ENCODE measurements around the gene IPO7.
"Not testable (repeated sequence)": the region's sequence is repeated elsewhere in the genome, so short reads cannot be mapped to it uniquely, and the experiment has no call there.

IPO7 gene

GRCh38 chr11:9379041-9379440 lies 5.4 kb upstream of the IPO7 start:
- no peaks in the 10 kb centered on the region; the same call in 1 of the 2 replicates for H3K4me1 ChIP-seq
- no peaks in the 10 kb centered on the region for H3K27me3 ChIP-seq (ENCODE audit: low read depth)
- H3K36me3 ChIP-seq (replicated peaks), result no peaks in the 10 kb centered on the region
- no peaks in the 10 kb centered on the region for H3K9me3 ChIP-seq
- H3K4me3 ChIP-seq, result no peak overlapping the region
- in situ Hi-C loops (cut with MboI; ENCODE audit: low sequenced_read_pairs), result no loop called here
- no peak for DNase-seq (ENCODE audit: low spot score in 2 of 2)

GRCh38 chr11:9380773-9381172 lies 3.7 kb upstream of the IPO7 start:
- no peak for DNase-seq (ENCODE audit: low spot score in 2 of 2)
- in situ Hi-C loops (cut with MboI; ENCODE audit: low sequenced_read_pairs), result no loop called here
- no peak overlapping the region for H3K4me3 ChIP-seq
- H3K9me3 ChIP-seq, result no peaks in the 10 kb centered on the region
- H3K4me1 ChIP-seq, result peaks cover 2% of the 10 kb centered on the region; the same call in 1 of the 2 replicates
- H3K36me3 ChIP-seq (replicated peaks), result peaks cover 3% of the 10 kb centered on the region; the same call in 1 of the 2 replicates
- no peaks in the 10 kb centered on the region for H3K27me3 ChIP-seq (ENCODE audit: low read depth)

- H3K4me3 ChIP-seq, result peak overlapping the region; percentile 90
- DNase-seq (ENCODE audit: low spot score in 2 of 2), result peak in 1 of 2 experiments; percentile 53
- no peaks in the 10 kb centered on the region for H3K9me3 ChIP-seq
- H3K4me1 ChIP-seq, result peaks cover 16% of the 10 kb centered on the region
- in situ Hi-C loops (cut with MboI; ENCODE audit: low sequenced_read_pairs), result loop anchor here (5.0 kb wide), 1 partner anchor 73 kb away; the partner anchor contains the start of gene TMEM41B
- H3K36me3 ChIP-seq (replicated peaks), result peaks cover 31% of the 10 kb centered on the region
- no peaks in the 10 kb centered on the region for H3K27me3 ChIP-seq (ENCODE audit: low read depth)
These were observed 961 bp downstream of the IPO7 start for GRCh38 chr11:9385327-9385899.

DNA sequence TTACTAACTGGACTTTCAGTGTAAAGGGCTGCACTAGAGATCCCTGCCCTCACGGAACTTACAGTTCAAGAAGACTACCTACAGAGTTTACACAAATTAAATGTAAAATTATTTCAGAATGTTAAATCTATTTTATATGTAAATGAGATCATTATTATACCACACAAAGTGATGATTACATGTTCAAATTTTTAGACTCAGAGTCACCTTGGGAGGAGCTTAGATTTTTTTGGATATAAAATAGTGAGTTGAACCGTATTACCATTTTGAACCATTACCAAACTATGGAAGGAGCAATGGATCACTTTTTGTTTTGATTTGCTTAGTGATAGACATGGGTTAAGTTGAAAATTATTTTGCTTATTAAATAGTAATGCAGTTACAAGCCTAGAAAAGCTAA lies 1.6 kb downstream of the IPO7 start:
- peaks cover 32% of the 10 kb centered on the region for H3K36me3 ChIP-seq (replicated peaks)
- DNase-seq (ENCODE audit: low spot score in 2 of 2), result no peak
- peak overlapping the region; percentile 90 for H3K4me3 ChIP-seq
- H3K9me3 ChIP-seq, result no peaks in the 10 kb centered on the region
- H3K27me3 ChIP-seq (ENCODE audit: low read depth), result no peaks in the 10 kb centered on the region
- in situ Hi-C loops (cut with MboI; ENCODE audit: low sequenced_read_pairs), result loop anchor here (5.0 kb wide), 1 partner anchor 74 kb away; the partner anchor contains the start of gene TMEM41B
- H3K4me1 ChIP-seq, result peaks cover 16% of the 10 kb centered on the region

GRCh38 chr11:9386901-9387300 lies 2.4 kb downstream of the IPO7 start:
- in situ Hi-C loops (cut with MboI; ENCODE audit: low sequenced_read_pairs), result loop anchor here (5.0 kb wide), 1 partner anchor 75 kb away; the partner anchor contains the start of gene TMEM41B
- DNase-seq (ENCODE audit: low spot score in 2 of 2), result no peak
- peaks cover 39% of the 10 kb centered on the region for H3K36me3 ChIP-seq (replicated peaks)
- H3K27me3 ChIP-seq (ENCODE audit: low read depth), result no peaks in the 10 kb centered on the region
- H3K4me1 ChIP-seq, result peaks cover 16% of the 10 kb centered on the region
- peak overlapping the region; percentile 90 for H3K4me3 ChIP-seq
- no peaks in the 10 kb centered on the region for H3K9me3 ChIP-seq

DNA sequence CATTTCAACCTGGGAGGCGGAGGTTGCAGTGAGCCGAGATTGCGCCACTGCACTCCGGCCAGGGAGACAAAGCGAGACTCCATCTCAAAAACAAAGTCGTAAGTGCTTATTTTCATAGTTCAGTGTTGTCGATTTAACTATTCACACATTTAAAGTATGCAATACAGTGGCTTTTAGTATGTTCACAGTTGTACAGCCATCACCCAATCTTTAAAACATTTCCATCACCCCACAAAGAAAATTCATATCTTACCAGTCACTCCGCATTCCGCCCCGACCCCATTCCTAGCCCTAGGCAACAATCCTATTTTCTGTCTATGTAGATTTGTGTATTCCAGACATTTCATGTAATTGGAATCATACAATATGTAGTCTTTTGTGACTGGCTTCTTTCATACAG lies 11.9 kb downstream of the IPO7 start:
- H3K36me3 ChIP-seq (replicated peaks), result peaks cover 35% of the 10 kb centered on the region
- no peak overlapping the region for H3K4me3 ChIP-seq

GRCh38 chr11:9396752-9397151 lies 12.3 kb downstream of the IPO7 start:
- in situ Hi-C loops (cut with MboI; ENCODE audit: low sequenced_read_pairs), result no loop called here
- peaks cover 12% of the 10 kb centered on the region; the same call in 1 of the 2 replicates for H3K4me1 ChIP-seq
- H3K4me3 ChIP-seq, result no peak overlapping the region
- DNase-seq (ENCODE audit: low spot score in 2 of 2), result no peak
- H3K36me3 ChIP-seq (replicated peaks), result peaks cover 30% of the 10 kb centered on the region
- H3K27me3 ChIP-seq (ENCODE audit: low read depth), result no peaks in the 10 kb centered on the region
- no peaks in the 10 kb centered on the region for H3K9me3 ChIP-seq

More for the DNA sequence above, 11.9 kb downstream of the IPO7 start:
- in situ Hi-C loops (cut with MboI; ENCODE audit: low sequenced_read_pairs), result no loop called here
- Histone ChIP-seq H3K27me3 (ENCODE audit: low read depth) (no peaks in the 10 kb centered on the region), H3K4me1 (peaks cover 12% of the 10 kb centered on the region; the same call in 1 of the 2 replicates), H3K9me3 (no peaks in the 10 kb centered on the region)
- DNase-seq (ENCODE audit: low spot score in 2 of 2), result no peak

DNA sequence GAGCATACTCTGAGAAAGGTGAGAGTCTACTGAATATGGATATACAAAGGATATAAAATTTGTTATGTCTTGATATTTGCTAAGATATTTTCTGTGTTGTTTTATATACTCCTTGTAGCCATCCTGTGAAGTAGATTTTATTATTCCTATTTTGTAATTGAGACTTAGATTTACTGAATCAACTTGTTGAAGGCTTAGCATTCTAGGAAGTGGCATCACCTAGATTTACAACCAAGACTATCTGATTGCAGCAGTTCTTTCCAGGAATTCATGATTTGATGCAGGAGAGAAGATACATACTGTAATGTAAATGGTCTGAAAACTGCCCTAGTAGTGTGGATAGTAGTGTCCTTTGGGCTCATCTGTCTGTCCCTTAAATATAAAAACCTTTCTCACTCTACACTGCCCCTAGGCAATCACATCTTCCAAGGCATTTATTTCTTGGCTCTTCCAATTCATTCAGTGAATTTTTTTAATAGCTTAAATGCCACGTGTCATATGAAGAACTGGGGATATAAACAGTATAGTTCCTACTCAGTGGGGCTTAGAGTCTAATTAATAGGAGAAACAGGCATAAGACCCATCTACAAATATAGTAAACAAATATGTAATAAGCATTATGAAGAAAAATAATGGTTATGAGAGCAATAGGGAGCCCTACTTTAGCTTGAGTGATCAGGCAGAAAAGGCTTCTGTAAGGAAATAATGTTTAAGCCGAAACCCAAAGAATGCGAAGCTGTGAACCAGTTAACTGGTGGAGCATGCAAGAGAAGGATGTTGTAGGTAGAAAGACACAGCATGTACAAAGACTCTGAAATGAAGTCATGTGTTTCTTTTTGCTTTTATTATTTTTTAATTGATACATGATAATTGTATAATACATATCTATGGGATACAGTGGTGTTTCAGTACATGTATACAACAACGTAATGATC lies 13.6 kb downstream of the IPO7 start:
- in situ Hi-C loops (cut with MboI; ENCODE audit: low sequenced_read_pairs), result no loop called here
- H3K4me1 ChIP-seq, result peaks cover 12% of the 10 kb centered on the region; the same call in 1 of the 2 replicates

DNA sequence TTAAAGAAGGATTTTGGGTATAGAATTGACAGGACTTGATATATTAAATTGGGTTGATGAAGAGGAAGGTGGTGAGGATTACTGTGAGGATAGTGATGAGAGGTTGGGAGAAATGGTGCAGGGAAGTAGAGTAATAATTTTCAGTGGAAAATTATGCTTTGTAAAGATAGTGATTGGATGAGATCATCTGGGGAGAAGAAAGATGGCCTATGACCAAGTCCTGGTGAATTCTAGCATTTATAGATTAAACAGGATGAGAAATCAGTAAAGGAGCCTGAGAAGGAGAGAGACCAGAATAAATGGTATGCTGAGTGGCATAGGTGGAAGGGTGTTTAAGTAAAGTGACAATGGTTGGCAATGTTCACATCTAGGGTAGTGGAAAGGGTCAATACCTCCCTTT lies 15.0 kb downstream of the IPO7 start:
- H3K36me3 ChIP-seq (replicated peaks), result peaks cover 29% of the 10 kb centered on the region
- H3K4me3 ChIP-seq, result no peak overlapping the region
- no peaks in the 10 kb centered on the region for H3K27me3 ChIP-seq (ENCODE audit: low read depth)
- DNase-seq (ENCODE audit: low spot score in 2 of 2), result no peak
- H3K4me1 ChIP-seq, result peaks cover 12% of the 10 kb centered on the region; the same call in 1 of the 2 replicates
- no peaks in the 10 kb centered on the region for H3K9me3 ChIP-seq
- in situ Hi-C loops (cut with MboI; ENCODE audit: low sequenced_read_pairs), result no loop called here

More for the DNA sequence above, 13.6 kb downstream of the IPO7 start:
- H3K27me3 ChIP-seq (ENCODE audit: low read depth), result no peaks in the 10 kb centered on the region
- no peaks in the 10 kb centered on the region for H3K9me3 ChIP-seq
- peaks cover 26% of the 10 kb centered on the region for H3K36me3 ChIP-seq (replicated peaks)
- H3K4me3 ChIP-seq, result no peak overlapping the region
- DNase-seq (ENCODE audit: low spot score in 2 of 2), result no peak

DNA sequence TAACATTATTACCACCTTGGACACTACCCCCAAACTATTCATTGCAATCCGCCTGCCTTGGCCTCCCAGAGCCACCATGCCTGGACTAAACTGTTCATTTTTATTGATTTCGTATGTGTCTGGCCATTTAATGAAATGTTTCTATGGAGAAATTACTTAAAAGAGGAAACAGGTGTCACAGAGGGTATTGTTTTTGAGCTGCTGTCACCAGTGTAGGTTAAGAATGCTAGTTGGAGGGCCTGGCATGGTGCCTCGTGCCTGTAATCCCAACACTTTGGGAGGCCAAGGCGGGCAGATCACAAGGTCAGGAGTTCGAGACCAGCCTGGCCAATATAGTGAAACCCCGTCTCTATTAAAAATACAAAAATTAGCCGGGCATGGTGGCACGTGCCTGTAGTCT lies 17.4 kb downstream of the IPO7 start:
- H3K4me3 ChIP-seq; H3K27me3 ChIP-seq (ENCODE audit: low read depth); in situ Hi-C loops (cut with MboI; ENCODE audit: low sequenced_read_pairs); DNase-seq (ENCODE audit: low spot score in 2 of 2); H3K4me1 ChIP-seq; H3K9me3 ChIP-seq: not testable (repeated sequence)
- peaks cover 44% of the 10 kb centered on the region for H3K36me3 ChIP-seq (replicated peaks)

GRCh38 chr11:9428706-9429105 lies 44.3 kb downstream of the IPO7 start:
- Histone ChIP-seq H3K4me3 (no peak overlapping the region), H3K36me3 (replicated peaks) (peaks cover 95% of the 10 kb centered on the region), H3K4me1 (no peaks in the 10 kb centered on the region), H3K27me3 (ENCODE audit: low read depth) (no peaks in the 10 kb centered on the region), H3K9me3 (no peaks in the 10 kb centered on the region)
- DNase-seq (ENCODE audit: low spot score in 2 of 2), result no peak
- in situ Hi-C loops (cut with MboI; ENCODE audit: low sequenced_read_pairs), result loop anchor here (25.0 kb wide), 1 partner anchor 159 kb away; no protein-coding TSS in a partner anchor

- peaks cover 93% of the 10 kb centered on the region for H3K36me3 ChIP-seq (replicated peaks)
- H3K4me3 ChIP-seq, result no peak overlapping the region
- H3K9me3 ChIP-seq, result no peaks in the 10 kb centered on the region
- no peak for DNase-seq (ENCODE audit: low spot score in 2 of 2)
- in situ Hi-C loops (cut with MboI; ENCODE audit: low sequenced_read_pairs), result loop anchor here (25.0 kb wide), 1 partner anchor 149 kb away; no protein-coding TSS in a partner anchor
- no peaks in the 10 kb centered on the region for H3K4me1 ChIP-seq
- no peaks in the 10 kb centered on the region for H3K27me3 ChIP-seq (ENCODE audit: low read depth)
These were observed 54.2 kb downstream of the IPO7 start for GRCh38 chr11:9438611-9439010.

DNA sequence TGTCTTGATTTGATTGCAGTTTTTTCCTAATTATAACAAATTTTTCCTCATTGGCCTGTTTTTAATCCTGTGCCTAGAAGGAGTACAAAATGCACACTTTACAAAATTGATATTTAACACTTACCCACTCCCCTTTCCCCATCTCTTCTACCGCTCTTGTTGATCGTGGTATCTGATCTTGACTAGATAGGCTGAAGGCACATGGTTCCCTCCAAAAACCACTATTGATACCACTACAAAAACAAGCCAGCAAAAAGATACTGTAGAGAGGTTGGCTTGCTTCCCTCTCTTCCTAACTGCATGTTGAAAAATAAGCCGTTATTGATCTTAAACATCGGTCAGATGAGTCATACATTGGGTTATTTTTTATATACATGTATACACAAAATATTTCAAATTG lies 61.8 kb downstream of the IPO7 start:
- no peaks in the 10 kb centered on the region for H3K27me3 ChIP-seq (ENCODE audit: low read depth)
- no peaks in the 10 kb centered on the region; the same call in 1 of the 2 replicates for H3K4me1 ChIP-seq
- H3K4me3 ChIP-seq, result no peak overlapping the region
- no peak for DNase-seq (ENCODE audit: low spot score in 2 of 2)
- peaks cover 38% of the 10 kb centered on the region for H3K36me3 ChIP-seq (replicated peaks)
- in situ Hi-C loops (cut with MboI; ENCODE audit: low sequenced_read_pairs), result loop anchor here (25.0 kb wide), 1 partner anchor 141 kb away; no protein-coding TSS in a partner anchor
- H3K9me3 ChIP-seq, result 0 out of 2 replicates have a peak, but pooled peaks cover under 1% of the 10 kb centered on the region
